ENCODE results near the gene TADA3. TPM values are rescaled to one million over a fixed set of nuclear protein-coding genes. Genes with fewer than 3 reads are reported as not detected.
A peak's percentile ranks its signal among the peaks of the same experiment; 100 is the strongest.

TADA3 gene
- total and polyA plus RNA-seq, 9 of the 15 experiments (the other 6 are each of a cell fraction or from before 2014, with no cell fraction given): 4.1 to 110 (median 74.8) TPM

DNA sequence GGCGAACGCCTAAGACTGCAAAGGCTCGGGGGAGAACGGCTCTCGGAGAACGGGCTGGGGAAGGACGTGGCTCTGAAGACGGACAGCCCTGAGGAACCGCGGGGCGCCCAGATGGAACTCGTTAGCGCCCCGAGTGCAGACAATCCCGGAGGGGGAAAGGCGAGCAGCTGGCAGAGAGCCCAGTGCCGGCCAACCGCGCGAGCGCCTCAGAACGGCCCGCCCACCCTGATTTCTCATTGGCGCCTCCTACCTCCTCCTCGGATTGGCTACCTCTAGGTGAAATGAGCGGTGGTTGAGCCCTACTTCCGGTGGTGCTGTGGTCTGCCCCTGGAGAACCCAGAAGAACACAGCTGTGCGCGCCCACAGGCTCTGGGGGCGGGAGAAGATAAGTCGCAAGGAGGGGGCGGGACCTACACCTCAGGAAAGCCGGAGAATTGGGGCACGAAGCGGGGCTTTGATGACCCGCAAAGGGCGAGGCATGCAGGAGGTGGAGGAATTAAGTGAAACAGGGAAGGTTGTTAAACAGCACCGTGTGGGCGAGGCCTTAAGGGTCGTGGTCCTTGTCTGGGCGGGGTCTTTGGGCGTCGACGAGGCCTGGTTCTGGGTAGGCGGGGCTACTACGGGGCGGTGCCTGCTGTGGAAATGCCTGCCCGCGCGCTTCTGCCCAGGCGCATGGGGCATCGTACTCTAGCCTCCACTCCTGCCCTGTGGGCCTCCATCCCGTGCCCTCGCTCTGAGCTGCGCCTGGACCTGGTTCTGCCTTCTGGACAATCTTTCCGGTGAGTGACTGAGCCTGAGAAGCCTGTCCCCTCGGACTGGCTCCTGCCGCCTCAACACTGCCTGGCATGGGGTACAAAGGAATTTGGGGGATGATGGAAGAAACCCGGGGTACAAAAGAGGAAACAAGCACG, 42.4 kb downstream of the TADA3 start, which contains the start of gene OGG1 (continued):
- TF ChIP-seq HMGN3 (IDR thresholded peaks at IDR 0.05; ENCODE audit: borderline replicate concordance, extremely low read depth, insufficient read length, low read depth, low read length): peak; percentile 68
- TF ChIP-seq ZNF408 (CRISPR knock-in tag; IDR thresholded peaks at IDR 0.05; ENCODE audit: low read depth): no peak
- TF ChIP-seq ZBTB1 (CRISPR knock-in tag; IDR thresholded peaks at IDR 0.05; ENCODE audit: borderline replicate concordance, low read depth): peak; percentile 73; the same call in 1 of the 2 replicates
- TF ChIP-seq, protein P1, sequence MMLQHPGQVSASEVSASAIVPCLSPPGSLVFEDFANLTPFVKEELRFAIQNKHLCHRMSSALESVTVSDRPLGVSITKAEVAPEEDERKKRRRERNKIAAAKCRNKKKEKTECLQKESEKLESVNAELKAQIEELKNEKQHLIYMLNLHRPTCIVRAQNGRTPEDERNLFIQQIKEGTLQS (IDR thresholded peaks at IDR 0.05): no peak
- TF ChIP-seq, protein P1 (CRISPR knock-in tag; conservative IDR thresholded peaks at IDR 0.05): 0 out of 2 replicates have a peak, but pooled peaks have one; percentile 17
- TF ChIP-seq ZNF696 (CRISPR knock-in tag; conservative IDR thresholded peaks at IDR 0.05): no peak
- no peak for TF ChIP-seq ZNF239 (CRISPR knock-in tag; IDR thresholded peaks at IDR 0.05)
- TF ChIP-seq ZFP30 (CRISPR knock-in tag; IDR thresholded peaks at IDR 0.05; ENCODE audit: borderline replicate concordance): no peak
- no peak for TF ChIP-seq SIX5 (IDR thresholded peaks at IDR 0.05; ENCODE audit: borderline replicate concordance in 1 of 2, insufficient read depth in 1 of 2, low read depth in 1 of 2, low read length in 2 of 2)
- TF ChIP-seq NONO (IDR thresholded peaks at IDR 0.05; ENCODE audit: low read depth in 2 of 2, low read length in 1 of 2): no peak; a peak in 1 of 4 replicates
- no peak for TF ChIP-seq ADNP (tag; IDR thresholded peaks at IDR 0.05)
- TF ChIP-seq ZNF79 (CRISPR knock-in tag; IDR thresholded peaks at IDR 0.05; ENCODE audit: low read depth): no peak
- TF ChIP-seq, protein P2, sequence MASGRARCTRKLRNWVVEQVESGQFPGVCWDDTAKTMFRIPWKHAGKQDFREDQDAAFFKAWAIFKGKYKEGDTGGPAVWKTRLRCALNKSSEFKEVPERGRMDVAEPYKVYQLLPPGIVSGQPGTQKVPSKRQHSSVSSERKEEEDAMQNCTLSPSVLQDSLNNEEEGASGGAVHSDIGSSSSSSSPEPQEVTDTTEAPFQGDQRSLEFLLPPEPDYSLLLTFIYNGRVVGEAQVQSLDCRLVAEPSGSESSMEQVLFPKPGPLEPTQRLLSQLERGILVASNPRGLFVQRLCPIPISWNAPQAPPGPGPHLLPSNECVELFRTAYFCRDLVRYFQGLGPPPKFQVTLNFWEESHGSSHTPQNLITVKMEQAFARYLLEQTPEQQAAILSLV (tag; IDR thresholded peaks at IDR 0.05): no peak
- TF ChIP-seq SMAD3 (CRISPR knock-in tag; conservative IDR thresholded peaks at IDR 0.05): no peak
- peak; percentile 95 for TF ChIP-seq HNRNPL (IDR thresholded peaks at IDR 0.05; ENCODE audit: low read depth, low read length)
- peak; percentile 83 for TF ChIP-seq TAF1 (IDR thresholded peaks at IDR 0.05; ENCODE audit: control insufficient read depth, extremely low read depth, insufficient read depth, low read length, severe bottlenecking)
- TF ChIP-seq DPF2 (IDR thresholded peaks at IDR 0.05): peak; percentile 82
- no peak for TF ChIP-seq ZNF512 (tag; IDR thresholded peaks at IDR 0.05)
- TF ChIP-seq ZNF140 (CRISPR knock-in tag; IDR thresholded peaks at IDR 0.05): no peak
- TF ChIP-seq EGR1 (conservative IDR thresholded peaks at IDR 0.05): peak; percentile 99
- TF ChIP-seq CBFB (CRISPR knock-in tag; IDR thresholded peaks at IDR 0.05): no peak; the same call in 1 of the 2 replicates
- no peak for TF ChIP-seq SFPQ (IDR thresholded peaks at IDR 0.05; ENCODE audit: low read depth, low read length)

Data from K562 (cell line).